ENCODE measurements around the gene SLC16A11.

GRCh38 chr17:6996256-6997011 is 47.5 kb downstream of the SLC16A11 start:
- TF ChIP-seq CTCF (IDR thresholded peaks at IDR 0.05) (no peak), POLR2A (IDR thresholded peaks at IDR 0.05) (no peak), POLR2AphosphoS5 (IDR thresholded peaks at IDR 0.05) (no peak)
